ENCODE results near the gene BCKDHB. TPM values are rescaled to one million over a fixed set of nuclear protein-coding genes. Genes with fewer than 3 reads are reported as not detected.

The BCKDHB gene
- total RNA-seq, 1 experiment from 2014 or later, result 16.4 TPM

- no TSS peak for BruUV-seq (replicated peaks)
- H3K36me3 ChIP-seq (ENCODE audit: control insufficient read depth, insufficient read depth, low read length), result no peaks in the 10 kb centered on the region; the same call in 1 of the 2 replicates
- H3K27ac ChIP-seq (ENCODE audit: low read length), result no peak overlapping the region
- H3K4me1 ChIP-seq (ENCODE audit: control insufficient read depth, insufficient read depth, low read length), result no peaks in the 10 kb centered on the region
- H3K9me3 ChIP-seq (ENCODE audit: control insufficient read depth, insufficient read depth, low read depth, low read length), result no peaks in the 10 kb centered on the region
- DNase-seq (ENCODE audit: low read depth, low spot score), result no peak
- no peaks in the 10 kb centered on the region for H3K27me3 ChIP-seq (ENCODE audit: control insufficient read depth, insufficient read depth, low read length)
- ChIA-PET CTCF (no interaction called here), POLR2A (no interaction called here)
- in situ Hi-C loops (cut with HindIII; ENCODE audit: low pct_unique_long_range_greater_than_20kb, low sequenced_read_pairs), result no loop called here
- no peak for ATAC-seq
- TF ChIP-seq, protein P1, sequence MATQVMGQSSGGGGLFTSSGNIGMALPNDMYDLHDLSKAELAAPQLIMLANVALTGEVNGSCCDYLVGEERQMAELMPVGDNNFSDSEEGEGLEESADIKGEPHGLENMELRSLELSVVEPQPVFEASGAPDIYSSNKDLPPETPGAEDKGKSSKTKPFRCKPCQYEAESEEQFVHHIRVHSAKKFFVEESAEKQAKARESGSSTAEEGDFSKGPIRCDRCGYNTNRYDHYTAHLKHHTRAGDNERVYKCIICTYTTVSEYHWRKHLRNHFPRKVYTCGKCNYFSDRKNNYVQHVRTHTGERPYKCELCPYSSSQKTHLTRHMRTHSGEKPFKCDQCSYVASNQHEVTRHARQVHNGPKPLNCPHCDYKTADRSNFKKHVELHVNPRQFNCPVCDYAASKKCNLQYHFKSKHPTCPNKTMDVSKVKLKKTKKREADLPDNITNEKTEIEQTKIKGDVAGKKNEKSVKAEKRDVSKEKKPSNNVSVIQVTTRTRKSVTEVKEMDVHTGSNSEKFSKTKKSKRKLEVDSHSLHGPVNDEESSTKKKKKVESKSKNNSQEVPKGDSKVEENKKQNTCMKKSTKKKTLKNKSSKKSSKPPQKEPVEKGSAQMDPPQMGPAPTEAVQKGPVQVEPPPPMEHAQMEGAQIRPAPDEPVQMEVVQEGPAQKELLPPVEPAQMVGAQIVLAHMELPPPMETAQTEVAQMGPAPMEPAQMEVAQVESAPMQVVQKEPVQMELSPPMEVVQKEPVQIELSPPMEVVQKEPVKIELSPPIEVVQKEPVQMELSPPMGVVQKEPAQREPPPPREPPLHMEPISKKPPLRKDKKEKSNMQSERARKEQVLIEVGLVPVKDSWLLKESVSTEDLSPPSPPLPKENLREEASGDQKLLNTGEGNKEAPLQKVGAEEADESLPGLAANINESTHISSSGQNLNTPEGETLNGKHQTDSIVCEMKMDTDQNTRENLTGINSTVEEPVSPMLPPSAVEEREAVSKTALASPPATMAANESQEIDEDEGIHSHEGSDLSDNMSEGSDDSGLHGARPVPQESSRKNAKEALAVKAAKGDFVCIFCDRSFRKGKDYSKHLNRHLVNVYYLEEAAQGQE (IDR thresholded peaks at IDR 0.05; ENCODE audit: insufficient read depth in 1 of 2, low read depth in 2 of 2, low read length in 1 of 2), result no peak
- no peak for TF ChIP-seq POLR2AphosphoS5 (IDR thresholded peaks at IDR 0.05; ENCODE audit: low read depth, low read length)
- TF ChIP-seq TCF7L2 (IDR thresholded peaks at IDR 0.05; ENCODE audit: low read depth, low read length), result no peak
- TF ChIP-seq, protein P2, sequence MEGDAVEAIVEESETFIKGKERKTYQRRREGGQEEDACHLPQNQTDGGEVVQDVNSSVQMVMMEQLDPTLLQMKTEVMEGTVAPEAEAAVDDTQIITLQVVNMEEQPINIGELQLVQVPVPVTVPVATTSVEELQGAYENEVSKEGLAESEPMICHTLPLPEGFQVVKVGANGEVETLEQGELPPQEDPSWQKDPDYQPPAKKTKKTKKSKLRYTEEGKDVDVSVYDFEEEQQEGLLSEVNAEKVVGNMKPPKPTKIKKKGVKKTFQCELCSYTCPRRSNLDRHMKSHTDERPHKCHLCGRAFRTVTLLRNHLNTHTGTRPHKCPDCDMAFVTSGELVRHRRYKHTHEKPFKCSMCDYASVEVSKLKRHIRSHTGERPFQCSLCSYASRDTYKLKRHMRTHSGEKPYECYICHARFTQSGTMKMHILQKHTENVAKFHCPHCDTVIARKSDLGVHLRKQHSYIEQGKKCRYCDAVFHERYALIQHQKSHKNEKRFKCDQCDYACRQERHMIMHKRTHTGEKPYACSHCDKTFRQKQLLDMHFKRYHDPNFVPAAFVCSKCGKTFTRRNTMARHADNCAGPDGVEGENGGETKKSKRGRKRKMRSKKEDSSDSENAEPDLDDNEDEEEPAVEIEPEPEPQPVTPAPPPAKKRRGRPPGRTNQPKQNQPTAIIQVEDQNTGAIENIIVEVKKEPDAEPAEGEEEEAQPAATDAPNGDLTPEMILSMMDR (IDR thresholded peaks at IDR 0.05), result no peak
- no peak for TF ChIP-seq SIN3A (IDR thresholded peaks at IDR 0.05; ENCODE audit: borderline replicate concordance, insufficient read depth, low read depth, low read length)
- H3K4me3 ChIP-seq (ENCODE audit: low read depth in 2 of 2, low read length in 2 of 2), result no peak overlapping the region
- intact Hi-C loops (cut with micrococcal nuclease; ENCODE audit: unreplicated experiment), result no loop called here
These were observed 171.0 kb downstream of the BCKDHB start for GRCh38 chr6:80277501-80277900.

DNA sequence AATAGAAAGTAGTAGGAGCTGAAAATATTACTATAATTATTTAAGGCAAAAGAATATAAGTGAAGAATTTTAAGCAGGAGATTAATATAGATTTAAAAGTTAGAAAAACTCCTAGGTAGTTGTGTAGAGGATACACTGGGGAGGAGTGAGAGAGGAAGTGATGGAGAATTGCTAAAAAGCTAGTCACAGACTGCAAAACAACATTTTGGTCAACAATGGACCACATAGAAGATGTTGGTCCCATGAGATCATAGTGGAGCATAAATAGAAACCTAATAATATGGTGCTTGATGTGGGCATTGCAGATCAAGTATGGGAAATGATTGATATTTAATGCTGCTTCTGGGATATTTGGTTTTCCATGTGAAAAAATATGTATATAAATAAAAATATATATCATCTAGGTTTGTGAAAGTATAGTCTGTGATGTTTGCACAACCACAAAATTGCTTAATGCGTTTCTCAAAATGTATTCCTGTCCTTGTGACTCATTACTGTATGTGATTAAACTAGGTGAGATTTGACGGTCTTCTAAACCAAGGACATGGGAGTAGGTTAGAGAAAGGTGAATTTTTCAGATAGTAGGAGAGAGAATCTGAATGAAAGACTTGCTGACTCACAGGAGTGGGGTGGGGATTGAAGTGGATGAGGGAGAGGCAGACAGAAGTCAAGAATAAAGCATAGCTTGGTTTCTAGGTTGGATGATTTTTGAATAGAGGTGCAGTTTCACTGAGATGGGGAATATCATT, 174.0 kb downstream of the BCKDHB start:
- no peaks in the 10 kb centered on the region for H3K9me3 ChIP-seq (ENCODE audit: control insufficient read depth, insufficient read depth, low read depth, low read length)
- H3K4me3 ChIP-seq (ENCODE audit: low read depth in 2 of 2, low read length in 2 of 2), result no peak overlapping the region
- no TSS peak for BruUV-seq (replicated peaks)
- DNase-seq (ENCODE audit: low read depth, low spot score) (no peak), ATAC-seq (no peak)
- H3K4me1 ChIP-seq (ENCODE audit: control insufficient read depth, insufficient read depth, low read length), result no peaks in the 10 kb centered on the region
- intact Hi-C loops (cut with micrococcal nuclease; ENCODE audit: unreplicated experiment), result no loop called here
- ChIA-PET CTCF (no interaction called here), POLR2A (no interaction called here)
- H3K36me3 ChIP-seq (ENCODE audit: control insufficient read depth, insufficient read depth, low read length), result no peaks in the 10 kb centered on the region; the same call in 1 of the 2 replicates
- H3K27ac ChIP-seq (ENCODE audit: low read length), result no peak overlapping the region
- in situ Hi-C loops (cut with HindIII; ENCODE audit: low pct_unique_long_range_greater_than_20kb, low sequenced_read_pairs), result no loop called here
- TF ChIP-seq SIN3A (IDR thresholded peaks at IDR 0.05; ENCODE audit: borderline replicate concordance, insufficient read depth, low read depth, low read length), result no peak
- TF ChIP-seq, protein P1 (IDR thresholded peaks at IDR 0.05; ENCODE audit: insufficient read depth in 1 of 2, low read depth in 2 of 2, low read length in 1 of 2), result no peak
- TF ChIP-seq, protein P2 (IDR thresholded peaks at IDR 0.05), result no peak
- TF ChIP-seq POLR2AphosphoS5 (IDR thresholded peaks at IDR 0.05; ENCODE audit: low read depth, low read length), result no peak
- TF ChIP-seq TCF7L2 (IDR thresholded peaks at IDR 0.05; ENCODE audit: low read depth, low read length), result no peak
- no peaks in the 10 kb centered on the region for H3K27me3 ChIP-seq (ENCODE audit: control insufficient read depth, insufficient read depth, low read length)
